Activated CD8-positive, alpha-beta memory T cell treated with anti-CD3 and anti-CD28 coated beads, Interleukin-2, amount 10 ng/mL, durations not matched to agents 7 days and 5 days (primary cell): Measurements from ENCODE around the gene KCNMB2. TPM values are rescaled to one million over a fixed set of nuclear protein-coding genes. Genes with fewer than 3 reads are reported as not detected.
"Not testable (repeated sequence)": the region's sequence is repeated elsewhere in the genome, so short reads cannot be mapped to it uniquely, and the experiment has no call there.

Experiments
- ATAC-seq: fragments of 150-1000 bp; cut with Tn5 transposase; one replicate; pipeline ENCODE4 v1.10.0; 2021; ENCODE audit warnings: moderate library complexity
- CTCF ChIA-PET: fragments of 350-600 bp; sonication (Branson Sonifier 250); formaldehyde crosslinking; loops from one replicate; lab custom pipeline; 2021; ENCODE audit warnings: antibody characterized with exemption; lab: Charles Lee
- DNase-seq: peaks from one replicate; pipeline ENCODE4 v3.0.0-alpha.2; 2020
- H3K27ac Mint-ChIP-seq: one replicate; pipeline ENCODE4 v1.8.0; 2021; ENCODE audit warnings: mild to moderate bottlenecking, mixed read lengths
- H3K27me3 Mint-ChIP-seq: one replicate; pipeline ENCODE4 v1.8.0; 2021; ENCODE audit warnings: mixed read lengths
- H3K36me3 Mint-ChIP-seq: one replicate; pipeline ENCODE4 v1.8.0; 2021; ENCODE audit warnings: mild to moderate bottlenecking, mixed read lengths
- H3K4me1 Mint-ChIP-seq: one replicate; pipeline ENCODE4 v1.8.0; 2021; ENCODE audit warnings: mixed read lengths
- H3K4me3 Mint-ChIP-seq: one replicate; pipeline ENCODE4 v1.8.0; 2021; ENCODE audit warnings: mild to moderate bottlenecking, moderate library complexity, mixed read lengths
- H3K9me3 Mint-ChIP-seq: one replicate; pipeline ENCODE4 v1.8.0; 2022; ENCODE audit warnings: low read depth, mixed read lengths
- total RNA-seq, 2 experiments: library from RNA; stranded (reverse); gene quantifications; one replicate each; pipeline ENCODE4 v1.2.3, GENCODE V29; 2021

The KCNMB2 gene
- total RNA-seq, 2 experiments from 2014 or later, result not detected

DNA sequence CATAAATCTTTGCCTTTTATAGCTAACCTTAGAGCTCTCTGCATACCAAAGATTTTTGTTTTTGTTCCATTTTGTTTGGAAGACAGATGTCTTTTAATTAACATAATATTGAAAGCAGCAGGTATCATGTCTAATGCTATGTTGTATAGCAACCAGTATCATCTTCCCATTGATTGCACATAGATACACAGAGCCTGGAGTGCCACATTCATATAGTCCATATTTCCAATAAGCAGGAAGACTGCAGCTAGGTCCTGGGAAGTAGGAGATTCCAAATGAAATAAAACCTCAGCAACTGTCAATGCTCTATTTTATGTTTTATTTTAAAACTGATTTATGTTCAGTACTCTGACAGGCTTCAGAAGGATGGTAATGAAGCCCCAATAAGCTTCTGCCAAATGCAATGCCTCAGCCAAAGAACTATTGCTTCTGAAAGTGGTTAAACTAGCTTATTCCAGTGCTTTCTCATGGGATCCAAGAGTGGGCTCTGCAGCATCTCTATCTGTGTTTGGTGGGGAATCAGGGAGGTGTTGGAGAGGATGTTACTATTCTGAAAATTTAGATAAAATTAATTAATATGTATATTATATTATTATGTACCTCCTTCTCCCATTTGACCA lies 6.5 kb upstream of the KCNMB2 start:
- Mint-ChIP-seq H3K27me3 (no peaks in the 10 kb centered on the region), H3K27ac (no peak overlapping the region), H3K36me3 (no peaks in the 10 kb centered on the region), H3K9me3 (peaks cover 2% of the 10 kb centered on the region), H3K4me3 (no peak overlapping the region), H3K4me1 (no peaks in the 10 kb centered on the region)
- no peak for DNase-seq
- CTCF ChIA-PET, result no interaction called here
- ATAC-seq, result no peak

DNA sequence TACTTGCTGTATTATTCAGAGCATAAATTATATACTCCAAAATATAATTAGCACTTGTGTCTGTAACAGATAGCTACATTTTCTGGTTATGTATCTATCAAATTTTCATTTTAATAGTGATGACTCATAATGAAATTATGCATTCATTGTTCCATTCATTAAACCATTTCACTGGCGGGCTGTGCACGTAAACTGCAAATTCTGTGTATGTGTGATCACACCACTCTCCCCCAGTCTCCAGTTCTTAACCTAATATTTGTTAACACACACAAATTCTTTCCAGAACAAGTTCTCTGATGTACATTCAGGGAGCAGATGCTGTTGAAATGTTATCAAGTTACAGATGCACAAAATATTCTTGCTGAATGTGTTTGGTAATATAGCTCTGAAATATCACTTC lies 3.8 kb upstream of the KCNMB2 start:
- H3K36me3 Mint-ChIP-seq, result no peaks in the 10 kb centered on the region
- H3K9me3 Mint-ChIP-seq, result peaks cover 2% of the 10 kb centered on the region
- no peak overlapping the region for H3K4me3 Mint-ChIP-seq
- peaks cover 17% of the 10 kb centered on the region for H3K27me3 Mint-ChIP-seq
- H3K27ac Mint-ChIP-seq, result no peak overlapping the region
- no peaks in the 10 kb centered on the region for H3K4me1 Mint-ChIP-seq
- CTCF ChIA-PET, result no interaction called here
- DNase-seq, result no peak
- ATAC-seq, result no peak

DNA sequence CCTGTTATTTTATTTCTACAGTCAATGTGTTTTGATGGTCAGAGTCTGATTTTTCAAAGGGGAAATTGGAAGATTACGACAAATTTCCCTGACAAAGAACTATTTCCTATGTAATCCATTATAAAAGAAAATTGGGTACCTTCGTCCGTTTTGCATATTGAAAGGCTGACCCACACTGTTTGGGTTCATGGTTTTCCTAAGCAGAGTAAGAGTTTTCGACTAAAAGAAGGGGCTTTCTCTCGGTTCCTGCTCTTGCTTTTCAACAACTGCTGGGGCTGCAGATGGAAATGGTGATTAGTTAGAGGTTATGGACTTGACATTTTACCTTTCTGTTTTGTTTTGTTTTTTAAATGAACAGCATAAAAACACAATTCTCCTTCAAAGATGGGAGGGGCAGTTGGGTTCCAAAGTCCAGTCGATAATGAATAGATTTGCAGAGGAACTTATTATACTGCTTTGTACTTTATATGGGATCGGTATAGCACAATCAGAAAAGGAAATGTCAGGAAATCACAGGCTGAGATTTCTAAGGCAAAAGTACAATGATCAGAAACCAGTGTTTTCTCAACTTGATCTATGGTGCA lies 978 bp downstream of the KCNMB2 start:
- Mint-ChIP-seq H3K27ac (no peak overlapping the region), H3K27me3 (peaks cover 20% of the 10 kb centered on the region), H3K4me1 (no peaks in the 10 kb centered on the region), H3K4me3 (no peak overlapping the region), H3K9me3 (no peaks in the 10 kb centered on the region), H3K36me3 (no peaks in the 10 kb centered on the region)
- ATAC-seq, result no peak
- CTCF ChIA-PET, result no interaction called here
- no peak for DNase-seq

DNA sequence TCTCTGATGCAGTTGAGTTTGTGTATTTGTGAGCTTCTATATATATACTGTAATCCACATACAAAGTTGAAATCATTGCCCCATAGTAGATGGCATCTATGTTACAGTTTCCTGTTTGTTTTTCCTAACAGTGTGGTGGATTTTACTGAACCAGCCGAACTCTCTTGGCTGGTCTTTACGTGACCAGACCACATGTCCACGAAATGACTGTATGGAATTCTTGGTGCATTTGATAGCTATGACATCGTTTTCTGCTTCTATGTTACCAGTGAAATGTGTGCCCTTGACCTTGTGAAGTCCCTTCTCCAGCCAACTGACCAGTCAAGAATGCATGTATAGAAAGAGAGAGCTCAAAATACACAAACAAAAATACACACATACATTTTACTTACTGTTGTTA lies 1.8 kb downstream of the KCNMB2 start:
- CTCF ChIA-PET, result no interaction called here
- Mint-ChIP-seq H3K27ac (no peak overlapping the region), H3K36me3 (no peaks in the 10 kb centered on the region), H3K4me1 (no peaks in the 10 kb centered on the region), H3K4me3 (no peak overlapping the region), H3K27me3 (peaks cover 20% of the 10 kb centered on the region), H3K9me3 (no peaks in the 10 kb centered on the region)
- no peak for ATAC-seq
- no peak for DNase-seq

DNA sequence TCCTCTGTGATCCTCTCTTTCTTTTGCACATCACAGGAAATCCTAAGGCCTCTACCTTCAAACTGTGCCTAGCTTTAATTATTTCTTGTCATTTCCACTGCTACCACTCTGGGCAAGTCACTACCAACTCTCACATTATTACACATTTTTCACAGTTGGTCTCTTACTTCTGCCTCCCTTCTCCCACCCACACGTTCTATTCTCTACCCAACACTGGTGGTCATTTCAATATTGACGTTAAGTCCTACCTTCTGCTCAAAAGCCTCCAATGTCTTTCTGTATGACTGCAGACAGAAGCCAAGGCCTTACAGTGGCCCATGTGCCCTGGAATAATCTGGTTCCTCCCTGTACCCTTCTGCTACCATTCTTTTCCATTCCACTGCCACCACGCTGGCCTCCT lies 3.9 kb downstream of the KCNMB2 start:
- Mint-ChIP-seq H3K9me3 (no peaks in the 10 kb centered on the region), H3K36me3 (no peaks in the 10 kb centered on the region), H3K4me3 (no peak overlapping the region), H3K4me1 (no peaks in the 10 kb centered on the region), H3K27me3 (peaks cover 21% of the 10 kb centered on the region), H3K27ac (no peak overlapping the region)
- no peak for ATAC-seq
- CTCF ChIA-PET, result no interaction called here
- no peak for DNase-seq

DNA sequence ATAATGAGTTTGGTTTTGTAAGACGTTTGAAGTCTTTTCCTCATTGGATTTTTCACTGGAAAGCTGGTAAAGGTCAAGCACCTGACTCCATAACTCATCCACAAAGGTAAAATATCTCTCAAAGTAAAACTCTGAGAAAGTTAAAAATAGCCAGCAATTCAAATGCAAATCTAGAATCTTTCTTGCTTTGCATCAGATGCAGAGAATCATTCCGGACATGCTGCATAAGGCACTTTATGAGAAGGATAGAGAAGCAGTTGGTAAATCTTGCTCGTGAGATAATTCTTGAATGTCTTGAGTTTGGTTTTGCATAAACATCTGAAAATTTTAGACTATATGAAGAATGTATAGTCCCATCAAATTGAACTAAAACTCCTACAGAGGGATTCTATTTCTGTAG lies 9.1 kb downstream of the KCNMB2 start:
- Mint-ChIP-seq H3K27me3 (peaks cover 5% of the 10 kb centered on the region), H3K9me3 (no peaks in the 10 kb centered on the region), H3K36me3 (no peaks in the 10 kb centered on the region), H3K27ac (no peak overlapping the region), H3K4me1 (no peaks in the 10 kb centered on the region), H3K4me3 (no peak overlapping the region)
- DNase-seq (no peak), ATAC-seq (no peak)
- CTCF ChIA-PET, result no interaction called here

DNA sequence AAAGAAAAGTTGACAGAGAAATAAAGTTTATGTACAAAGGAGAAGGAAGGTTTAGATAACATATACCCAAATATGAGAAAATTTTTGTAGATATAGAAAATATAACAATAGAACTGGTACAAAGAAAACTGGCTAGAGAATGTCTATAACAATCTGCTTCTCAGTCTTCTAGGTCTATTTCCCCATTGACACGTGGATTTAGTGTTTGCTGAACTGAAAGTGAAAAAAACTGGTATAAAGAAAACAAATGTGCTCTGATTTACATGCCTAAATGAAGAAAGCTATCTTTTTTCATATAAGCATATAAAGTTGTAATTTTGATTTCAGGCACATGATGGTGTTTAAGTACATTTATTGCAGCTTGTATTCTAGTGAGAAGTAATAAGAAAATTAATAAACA lies 9.8 kb downstream of the KCNMB2 start:
- no peaks in the 10 kb centered on the region for H3K36me3 Mint-ChIP-seq
- H3K4me3 Mint-ChIP-seq, result no peak overlapping the region
- H3K27me3 Mint-ChIP-seq, result peaks cover 3% of the 10 kb centered on the region
- H3K4me1 Mint-ChIP-seq, result no peaks in the 10 kb centered on the region
- CTCF ChIA-PET, result no interaction called here
- DNase-seq (no peak), ATAC-seq (no peak)
- no peak overlapping the region for H3K27ac Mint-ChIP-seq
- no peaks in the 10 kb centered on the region for H3K9me3 Mint-ChIP-seq

DNA sequence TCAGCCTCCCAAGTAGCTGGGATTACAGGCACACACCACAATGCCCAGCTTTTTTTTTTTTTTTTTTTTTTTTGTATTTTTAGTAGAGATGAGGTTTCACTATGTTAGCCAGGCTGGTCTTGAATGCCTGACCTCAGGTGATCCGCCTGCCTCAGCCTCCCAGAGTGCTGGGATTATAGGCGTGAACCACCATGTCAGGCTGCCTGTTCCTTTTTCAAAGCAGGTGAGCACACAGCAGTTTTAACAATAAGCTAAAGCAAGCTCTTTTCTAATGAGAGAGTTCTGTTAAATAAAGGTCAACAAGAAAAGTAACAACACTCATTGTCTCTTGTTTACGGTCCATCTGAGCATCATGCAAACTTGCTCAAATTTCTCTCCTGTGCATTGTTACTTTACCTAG lies 13.2 kb downstream of the KCNMB2 start:
- H3K4me3 Mint-ChIP-seq, H3K27ac Mint-ChIP-seq, H3K4me1 Mint-ChIP-seq, H3K36me3 Mint-ChIP-seq, CTCF ChIA-PET, DNase-seq, ATAC-seq, H3K9me3 Mint-ChIP-seq, H3K27me3 Mint-ChIP-seq: not testable (repeated sequence)

DNA sequence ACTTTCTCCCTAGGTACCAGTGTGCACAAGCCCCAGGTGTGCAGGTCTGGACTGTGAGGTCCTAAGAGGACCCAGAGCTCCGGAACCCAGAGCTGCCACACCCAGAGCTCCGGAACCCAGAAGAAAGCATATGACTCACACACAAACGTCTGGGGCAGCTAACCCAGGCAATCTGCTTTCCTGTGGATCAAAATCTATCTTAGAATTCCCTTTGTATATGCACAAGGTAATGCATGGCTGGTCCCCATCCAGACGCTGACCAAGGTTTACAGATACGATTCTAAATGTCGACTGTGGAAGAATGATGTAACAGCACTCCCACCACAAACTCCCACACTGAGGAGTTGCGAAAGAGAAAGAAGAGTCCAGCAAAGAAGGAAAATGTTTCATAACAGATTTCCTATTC lies 15.7 kb downstream of the KCNMB2 start:
- Mint-ChIP-seq H3K36me3 (no peaks in the 10 kb centered on the region), H3K9me3 (no peaks in the 10 kb centered on the region), H3K4me1 (no peaks in the 10 kb centered on the region), H3K27ac (no peak overlapping the region), H3K4me3 (no peak overlapping the region), H3K27me3 (no peaks in the 10 kb centered on the region)
- ATAC-seq, result no peak
- DNase-seq, result no peak
- CTCF ChIA-PET, result no interaction called here

DNA sequence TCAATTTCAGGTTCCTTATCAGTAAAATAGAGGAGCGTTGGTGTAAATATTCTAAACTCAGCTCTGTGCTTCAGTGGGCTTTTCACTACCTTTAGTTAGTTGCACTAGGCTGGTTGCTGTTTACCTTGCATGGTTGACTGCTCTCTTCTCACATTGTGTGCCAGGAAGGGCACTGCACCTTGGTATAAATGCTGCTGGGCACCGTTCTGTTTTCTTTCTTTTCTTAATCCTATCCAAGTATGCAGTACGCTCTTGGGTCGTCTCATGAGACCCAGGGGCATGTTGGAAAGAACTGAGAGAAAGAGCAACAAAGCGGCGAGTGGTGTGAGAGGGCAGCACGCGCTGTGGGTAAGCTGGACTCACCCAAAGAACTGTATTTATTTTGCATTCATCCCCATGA lies 22.4 kb downstream of the KCNMB2 start:
- Mint-ChIP-seq H3K4me1 (no peaks in the 10 kb centered on the region), H3K27ac (no peak overlapping the region), H3K27me3 (no peaks in the 10 kb centered on the region), H3K9me3 (no peaks in the 10 kb centered on the region), H3K36me3 (no peaks in the 10 kb centered on the region), H3K4me3 (no peak overlapping the region)
- ATAC-seq (no peak), DNase-seq (no peak)
- CTCF ChIA-PET, result no interaction called here

DNA sequence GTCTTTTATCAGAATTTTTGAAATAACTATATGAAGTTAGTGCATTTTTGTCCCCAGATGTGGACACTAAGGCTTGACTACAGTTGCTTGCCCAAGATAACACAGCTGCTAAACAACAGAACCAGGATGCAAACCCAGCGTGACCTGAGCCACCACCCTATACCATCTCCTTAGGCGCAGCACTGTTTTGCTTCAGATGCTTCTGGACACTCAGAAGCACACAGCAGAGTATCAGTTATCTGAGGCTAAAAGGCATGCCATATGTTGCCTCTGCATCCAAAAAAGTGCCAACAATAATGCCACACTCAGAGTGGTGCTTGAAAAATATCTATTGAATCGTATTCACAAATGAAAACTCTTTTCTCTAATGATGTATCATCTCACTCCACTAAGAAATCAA lies 24.5 kb downstream of the KCNMB2 start:
- CTCF ChIA-PET, result no interaction called here
- Mint-ChIP-seq H3K36me3 (no peaks in the 10 kb centered on the region), H3K9me3 (no peaks in the 10 kb centered on the region), H3K4me3 (no peak overlapping the region), H3K4me1 (no peaks in the 10 kb centered on the region), H3K27ac (no peak overlapping the region), H3K27me3 (no peaks in the 10 kb centered on the region)
- ATAC-seq (no peak), DNase-seq (no peak)

DNA sequence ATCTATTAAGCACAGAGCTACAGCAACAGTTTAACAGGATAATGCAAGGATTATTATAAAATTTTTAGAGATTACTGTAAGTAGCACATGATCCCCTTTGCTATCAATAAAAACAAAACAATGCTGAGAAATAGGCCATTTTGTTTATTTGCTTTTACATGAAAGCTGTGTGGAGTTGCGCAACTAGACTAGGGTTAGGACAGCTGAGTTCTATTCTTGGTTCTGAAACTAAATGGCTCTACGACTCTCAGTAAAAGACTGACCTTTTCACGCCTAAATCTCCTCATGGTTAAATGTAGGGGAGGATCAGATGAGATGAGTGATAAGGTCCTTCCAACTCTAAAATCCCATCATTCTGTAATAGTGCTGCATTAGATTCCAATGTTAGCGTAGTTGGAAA lies 25.0 kb downstream of the KCNMB2 start:
- no peaks in the 10 kb centered on the region for H3K36me3 Mint-ChIP-seq
- DNase-seq (no peak), ATAC-seq (no peak)
- H3K27ac Mint-ChIP-seq, result no peak overlapping the region
- no peaks in the 10 kb centered on the region for H3K9me3 Mint-ChIP-seq
- no peak overlapping the region for H3K4me3 Mint-ChIP-seq
- CTCF ChIA-PET, result no interaction called here
- H3K27me3 Mint-ChIP-seq, result no peaks in the 10 kb centered on the region
- no peaks in the 10 kb centered on the region for H3K4me1 Mint-ChIP-seq

DNA sequence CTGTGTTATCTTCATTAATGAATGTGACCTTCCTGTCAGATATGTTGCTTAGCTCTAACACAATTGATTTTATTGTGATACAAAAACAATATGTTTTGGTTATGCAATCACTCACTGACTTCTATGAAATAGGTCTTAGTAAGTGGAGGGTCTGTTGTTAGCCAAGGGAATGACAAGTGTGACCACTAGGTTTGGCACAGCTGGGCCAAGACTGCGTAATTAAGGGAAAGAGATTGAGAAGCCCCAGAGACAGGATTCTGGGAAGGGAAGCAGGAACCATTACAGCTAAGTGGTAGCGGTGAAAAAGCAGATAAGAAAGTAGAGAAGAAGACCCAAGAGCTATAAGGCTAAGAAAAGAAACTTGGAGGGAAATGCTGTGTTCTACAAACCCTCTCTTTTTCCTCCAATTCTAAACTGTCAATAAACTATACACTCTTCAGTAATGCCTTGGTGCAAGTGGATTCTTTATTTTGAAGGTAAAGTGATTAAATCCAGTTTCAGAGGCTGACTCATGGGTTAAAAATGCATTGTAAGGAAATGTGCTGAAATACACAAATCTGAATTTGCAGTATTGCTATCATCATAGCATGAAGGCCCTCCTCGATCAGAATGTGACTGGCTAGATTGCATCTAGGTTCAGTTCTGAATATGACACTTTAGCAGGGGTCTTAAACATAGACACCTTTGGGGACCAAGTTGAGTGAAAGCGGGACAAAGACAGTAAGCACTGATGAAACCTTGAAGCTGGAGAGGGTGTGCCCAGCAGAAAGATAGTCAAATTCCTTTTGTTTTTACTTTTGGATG lies 26.1 kb downstream of the KCNMB2 start:
- Mint-ChIP-seq H3K4me1 (no peaks in the 10 kb centered on the region), H3K4me3 (no peak overlapping the region), H3K27ac (no peak overlapping the region), H3K9me3 (no peaks in the 10 kb centered on the region), H3K36me3 (no peaks in the 10 kb centered on the region), H3K27me3 (no peaks in the 10 kb centered on the region)
- ATAC-seq (no peak), DNase-seq (no peak)
- CTCF ChIA-PET, result no interaction called here

DNA sequence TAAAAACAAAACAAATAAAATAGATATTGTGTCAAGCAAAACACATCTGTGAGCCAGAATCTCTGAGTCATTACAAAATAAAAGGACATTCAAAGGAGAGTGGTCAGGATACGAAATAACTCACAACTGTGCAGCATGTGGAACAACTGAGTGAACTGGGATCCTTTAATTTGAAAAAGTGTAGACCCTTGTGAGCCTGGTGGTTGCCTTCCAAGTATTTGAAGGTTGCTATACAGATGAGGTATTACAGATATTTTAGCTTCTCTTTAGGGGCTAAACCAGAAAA lies 26.7 kb downstream of the KCNMB2 start:
- H3K36me3 Mint-ChIP-seq, result no peaks in the 10 kb centered on the region
- DNase-seq, result no peak
- no peak for ATAC-seq
- H3K9me3 Mint-ChIP-seq, result no peaks in the 10 kb centered on the region
- H3K27ac Mint-ChIP-seq, result no peak overlapping the region
- no peak overlapping the region for H3K4me3 Mint-ChIP-seq
- H3K4me1 Mint-ChIP-seq, result no peaks in the 10 kb centered on the region
- no peaks in the 10 kb centered on the region for H3K27me3 Mint-ChIP-seq
- CTCF ChIA-PET, result no interaction called here
